C4-2B (cell line): ENCODE measurements around the gene ELMO1.

Source experiments
- H3K27ac ChIP-seq: fragments of 450-650 bp; 2 replicates; pipeline ENCODE4 v1.5.1; 2017
- ZFX ChIP-seq: fragments of 450-650 bp; IDR thresholded peaks from 2 replicates; pipeline ENCODE4 v1.6.1; 2017
- TF ChIP-seq, protein P1 (sequence below): fragments of 450-650 bp; conservative IDR thresholded peaks from 2 replicates; pipeline ENCODE4 v1.5.1; 2017; ENCODE audit warnings: mild to moderate bottlenecking

The ELMO1 gene

DNA sequence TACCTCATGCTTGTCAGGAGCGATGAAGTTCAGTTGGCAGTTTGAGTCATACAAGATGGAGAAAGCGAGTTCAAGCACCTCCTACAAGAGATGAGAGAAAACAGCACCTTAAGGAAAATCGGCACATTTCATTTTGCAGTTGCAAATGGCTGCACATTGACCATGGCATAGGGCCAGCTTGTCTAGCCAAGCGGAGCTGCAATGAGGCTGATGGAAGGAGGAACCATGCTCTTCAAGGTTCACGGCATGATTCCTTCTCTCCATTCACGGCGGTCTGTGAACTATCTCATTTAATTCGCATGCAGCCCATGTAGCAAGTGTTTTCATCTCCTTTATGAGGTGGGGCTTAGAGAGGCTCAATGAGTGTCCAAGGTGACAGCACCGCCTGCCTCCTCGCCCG lies 587.0 kb downstream of the ELMO1 start:
- TF ChIP-seq, protein P1, sequence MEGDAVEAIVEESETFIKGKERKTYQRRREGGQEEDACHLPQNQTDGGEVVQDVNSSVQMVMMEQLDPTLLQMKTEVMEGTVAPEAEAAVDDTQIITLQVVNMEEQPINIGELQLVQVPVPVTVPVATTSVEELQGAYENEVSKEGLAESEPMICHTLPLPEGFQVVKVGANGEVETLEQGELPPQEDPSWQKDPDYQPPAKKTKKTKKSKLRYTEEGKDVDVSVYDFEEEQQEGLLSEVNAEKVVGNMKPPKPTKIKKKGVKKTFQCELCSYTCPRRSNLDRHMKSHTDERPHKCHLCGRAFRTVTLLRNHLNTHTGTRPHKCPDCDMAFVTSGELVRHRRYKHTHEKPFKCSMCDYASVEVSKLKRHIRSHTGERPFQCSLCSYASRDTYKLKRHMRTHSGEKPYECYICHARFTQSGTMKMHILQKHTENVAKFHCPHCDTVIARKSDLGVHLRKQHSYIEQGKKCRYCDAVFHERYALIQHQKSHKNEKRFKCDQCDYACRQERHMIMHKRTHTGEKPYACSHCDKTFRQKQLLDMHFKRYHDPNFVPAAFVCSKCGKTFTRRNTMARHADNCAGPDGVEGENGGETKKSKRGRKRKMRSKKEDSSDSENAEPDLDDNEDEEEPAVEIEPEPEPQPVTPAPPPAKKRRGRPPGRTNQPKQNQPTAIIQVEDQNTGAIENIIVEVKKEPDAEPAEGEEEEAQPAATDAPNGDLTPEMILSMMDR = no peak
- no peak for TF ChIP-seq ZFX
- H3K27ac ChIP-seq = no peak overlapping the region

DNA sequence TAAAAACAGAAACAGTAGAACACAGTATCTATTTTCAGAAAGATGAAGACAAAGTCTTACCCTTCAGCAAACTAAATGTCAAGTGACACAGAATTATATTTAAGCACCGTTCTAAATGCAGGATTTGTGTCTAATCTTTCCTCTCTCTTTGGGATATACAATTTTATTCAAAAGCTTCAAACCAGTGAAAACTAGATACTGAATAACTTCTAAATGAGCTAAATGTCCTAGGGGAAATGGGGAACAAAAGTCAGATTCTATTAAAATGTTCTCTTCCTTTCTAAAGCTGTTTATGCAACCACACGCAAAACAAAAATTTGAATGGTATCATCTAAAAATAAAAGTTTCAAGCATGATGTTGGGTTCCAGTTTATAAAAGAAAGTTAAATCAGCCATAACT lies 588.0 kb downstream of the ELMO1 start:
- TF ChIP-seq, protein P1 = no peak
- no peak for TF ChIP-seq ZFX
- no peak overlapping the region for H3K27ac ChIP-seq

DNA sequence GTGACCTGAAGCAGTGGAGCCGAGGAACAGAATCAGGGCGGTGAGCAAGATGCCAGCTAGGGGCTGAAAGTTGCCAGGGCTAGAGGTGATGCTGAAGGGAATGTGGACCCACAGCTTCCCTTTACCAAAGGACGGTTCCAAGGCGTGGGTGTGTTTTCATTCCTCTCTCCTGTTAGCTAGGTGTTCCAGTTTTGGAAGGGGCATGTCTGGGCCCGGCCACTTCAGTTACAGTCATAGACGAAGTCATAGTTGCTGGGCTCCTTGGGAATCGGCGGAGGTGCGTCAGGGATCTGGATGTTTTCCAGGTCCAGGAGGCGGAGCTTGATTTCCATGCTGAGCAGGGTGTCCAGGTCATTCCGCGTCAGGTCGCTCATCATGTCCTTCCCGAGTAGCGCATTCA lies 593.3 kb downstream of the ELMO1 start:
- TF ChIP-seq, protein P1 = no peak
- TF ChIP-seq ZFX = no peak
- no peak overlapping the region for H3K27ac ChIP-seq

DNA sequence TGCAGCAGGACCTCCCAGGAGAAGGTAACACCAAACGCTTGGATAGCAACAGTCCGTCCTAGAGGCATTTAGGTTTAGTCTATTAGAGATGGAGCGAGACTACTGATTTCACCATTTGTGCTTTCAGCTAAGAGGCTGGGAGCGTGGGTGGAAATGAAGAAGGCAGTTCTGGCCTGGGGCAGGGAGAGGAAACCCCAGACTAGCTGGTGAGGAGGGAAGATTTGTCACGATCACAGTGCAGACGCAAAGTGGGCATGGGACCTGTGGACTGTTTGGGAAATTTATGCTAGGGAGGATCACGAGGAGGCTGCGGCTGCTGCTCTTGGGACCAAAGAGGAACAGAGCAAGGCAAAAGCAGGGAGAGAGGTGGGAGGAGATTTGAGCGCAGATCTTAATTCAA lies 594.0 kb downstream of the ELMO1 start:
- no peak overlapping the region for H3K27ac ChIP-seq
- no peak for TF ChIP-seq ZFX
- TF ChIP-seq, protein P1 = no peak

DNA sequence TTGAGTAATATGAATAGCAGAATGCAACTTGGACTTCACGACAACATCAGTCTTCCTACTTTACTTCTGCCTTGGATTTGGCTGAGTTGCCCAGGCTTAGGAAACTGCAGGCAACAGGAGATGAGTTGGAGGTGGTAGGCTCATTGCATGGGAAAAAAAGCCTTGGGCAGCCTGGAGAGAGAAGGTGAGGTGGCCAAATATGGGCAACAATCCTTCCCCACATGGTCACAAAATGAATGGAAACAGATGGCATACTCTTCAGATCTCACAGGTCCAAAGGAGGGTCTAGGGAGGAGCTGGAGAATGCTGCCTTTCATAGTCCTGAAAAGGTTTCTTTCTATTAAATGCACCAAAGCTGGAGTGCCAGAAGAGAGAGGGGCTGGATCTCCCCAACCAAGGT lies 595.7 kb downstream of the ELMO1 start:
- H3K27ac ChIP-seq = no peak overlapping the region
- no peak for TF ChIP-seq ZFX
- TF ChIP-seq, protein P1 = no peak

DNA sequence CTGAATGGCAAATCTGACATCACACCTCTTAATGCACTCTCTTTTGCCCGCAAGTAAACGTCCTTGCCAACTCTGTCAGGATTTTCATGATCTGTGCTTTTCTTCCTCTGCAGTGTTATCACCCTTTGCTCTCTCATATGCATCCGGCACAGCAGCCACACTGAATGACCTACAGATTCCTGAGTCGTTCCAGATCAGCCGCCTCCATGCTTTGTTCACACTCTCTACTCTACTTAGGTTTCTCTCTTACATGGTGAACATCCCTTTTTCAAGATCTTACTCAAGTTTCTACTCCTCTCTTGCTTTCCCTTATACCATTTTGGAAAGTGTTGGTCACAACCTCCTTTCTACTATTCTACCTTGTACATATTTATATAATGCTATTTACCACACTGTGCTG lies 596.6 kb downstream of the ELMO1 start:
- TF ChIP-seq, protein P1 = no peak
- TF ChIP-seq ZFX = no peak
- H3K27ac ChIP-seq = no peak overlapping the region

DNA sequence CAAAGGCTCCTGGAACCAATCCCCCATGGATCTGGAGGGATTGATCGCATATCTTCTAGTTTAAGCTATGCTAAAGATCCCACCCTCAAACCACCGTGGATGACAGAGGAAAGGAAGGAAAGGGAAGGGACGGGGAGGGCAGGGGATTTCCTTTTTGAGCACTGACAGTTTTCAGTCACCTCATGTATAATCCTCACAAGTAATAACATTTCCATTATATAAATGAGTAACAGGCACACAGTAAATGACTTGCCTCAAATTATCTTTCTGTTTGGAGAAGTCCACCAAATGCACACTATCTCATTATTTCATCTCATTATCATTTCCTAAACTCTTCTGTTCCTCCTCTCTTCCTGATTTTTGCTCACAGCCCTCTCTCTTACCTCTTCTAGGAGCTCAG lies 597.3 kb downstream of the ELMO1 start:
- TF ChIP-seq, protein P1 = no peak
- TF ChIP-seq ZFX = no peak

More for the DNA sequence above, 597.3 kb downstream of the ELMO1 start:
- no peak overlapping the region for H3K27ac ChIP-seq
